Gastrocnemius medialis (tissue), 4 donors: ENCODE results near the gene C1QC.

Experiments
- POLR2A ChIP-seq, 2 donors: fragments of 450-650 bp; IDR thresholded peaks; one replicate each; pipeline ENCODE4 v1.6.1; 2017; ENCODE audit warnings: antibody characterized with exemption in 2 of 2, mild to moderate bottlenecking in 2 of 2, moderate library complexity in 2 of 2
- TF ChIP-seq, protein P1 (sequence below), 5 experiments: fragments of 450-650 bp in 3 of 5; fragments of 200-600 bp in 2 of 5; sonication (generic) in 2 of 5; IDR thresholded peaks in 4 of 5; conservative IDR thresholded peaks in 1 of 5; 1 replicate in 4 of 5; 2 replicates in 1 of 5; pipeline ENCODE4 v1.5.1; 2016 to 2019; ENCODE audit warnings: antibody characterized with exemption in 5 of 5, mild to moderate bottlenecking in 3 of 5, moderate library complexity in 3 of 5

DNA sequence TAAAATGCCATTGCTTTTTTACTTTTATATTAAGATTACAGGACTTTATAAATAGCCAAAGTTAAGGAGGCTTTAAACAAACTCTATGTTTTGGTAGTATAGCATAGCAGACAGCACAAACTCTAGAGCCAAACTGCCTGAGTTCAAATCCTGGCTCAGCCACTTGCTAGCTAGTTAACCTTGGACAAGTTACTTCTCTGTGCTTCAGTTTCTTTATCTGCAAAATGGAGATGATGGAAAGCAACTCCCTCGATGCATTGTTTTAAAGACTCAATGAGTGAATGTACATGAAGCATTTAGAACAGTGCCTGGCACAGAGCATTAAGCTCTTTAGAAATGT, 30.9 kb downstream of the C1QC start:
- TF ChIP-seq, protein P1, sequence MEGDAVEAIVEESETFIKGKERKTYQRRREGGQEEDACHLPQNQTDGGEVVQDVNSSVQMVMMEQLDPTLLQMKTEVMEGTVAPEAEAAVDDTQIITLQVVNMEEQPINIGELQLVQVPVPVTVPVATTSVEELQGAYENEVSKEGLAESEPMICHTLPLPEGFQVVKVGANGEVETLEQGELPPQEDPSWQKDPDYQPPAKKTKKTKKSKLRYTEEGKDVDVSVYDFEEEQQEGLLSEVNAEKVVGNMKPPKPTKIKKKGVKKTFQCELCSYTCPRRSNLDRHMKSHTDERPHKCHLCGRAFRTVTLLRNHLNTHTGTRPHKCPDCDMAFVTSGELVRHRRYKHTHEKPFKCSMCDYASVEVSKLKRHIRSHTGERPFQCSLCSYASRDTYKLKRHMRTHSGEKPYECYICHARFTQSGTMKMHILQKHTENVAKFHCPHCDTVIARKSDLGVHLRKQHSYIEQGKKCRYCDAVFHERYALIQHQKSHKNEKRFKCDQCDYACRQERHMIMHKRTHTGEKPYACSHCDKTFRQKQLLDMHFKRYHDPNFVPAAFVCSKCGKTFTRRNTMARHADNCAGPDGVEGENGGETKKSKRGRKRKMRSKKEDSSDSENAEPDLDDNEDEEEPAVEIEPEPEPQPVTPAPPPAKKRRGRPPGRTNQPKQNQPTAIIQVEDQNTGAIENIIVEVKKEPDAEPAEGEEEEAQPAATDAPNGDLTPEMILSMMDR (IDR thresholded peaks at IDR 0.05 in 4 of 5, conservative IDR thresholded peaks at IDR 0.05 in 1 of 5): no peak
- no peak for TF ChIP-seq POLR2A (IDR thresholded peaks at IDR 0.05)
